A673 (cell line): Measurements from ENCODE around the gene SLC41A2.

ENCODE experiments used
- CTCF ChIP-seq: fragments of 300-800, 200-600 bp; sonication (generic); conservative IDR thresholded peaks from 2 replicates; pipeline ENCODE4 v1.5.1; 2017; ENCODE audit warnings: low read depth, mild to moderate bottlenecking, antibody characterized with exemption, low read length, moderate library complexity, mixed read lengths
- EZH2 ChIP-seq: fragments of 200-600 bp; sonication (generic); IDR thresholded peaks from 2 replicates; pipeline ENCODE4 v1.6.1; 2017; ENCODE audit warnings: borderline replicate concordance, low read depth, mild to moderate bottlenecking, mixed read lengths, antibody characterized with exemption, low read length; ENCODE audit not compliant: poor library complexity, severe bottlenecking

- TF ChIP-seq EZH2 (no peak), CTCF (no peak)
Measured at GRCh38 chr12:104955703-104956102, 2.4 kb downstream of the SLC41A2 start.
